Measurements from ENCODE around the gene STX7.

GRCh38 chr6:132537145-132537544, 24.2 kb upstream of the STX7 start:
- TF ChIP-seq POLR2A (IDR thresholded peaks at IDR 0.05) (no peak), CTCF (IDR thresholded peaks at IDR 0.05) (no peak)

Measured in thyroid gland (tissue), 4 donors.